PC-9 (cell line): ENCODE data around the gene NAT9. TPM values are rescaled to one million over a fixed set of nuclear protein-coding genes. Genes with fewer than 3 reads are reported as not detected.

Experiments used
- BruUV-seq: library from RNA; stranded (reverse); fragments of 400-500 nt; replicated peaks from 2 replicates; lab custom pipeline; 2021; lab: Mats Ljungman, UMichigan
- CTCF ChIA-PET: fragments of 300-600 bp; sonication (Branson Sonifier 250); formaldehyde crosslinking; loops from one replicate; lab custom pipeline; 2022; ENCODE audit warnings: antibody characterized with exemption; lab: Charles Lee
- POLR2A ChIA-PET: fragments of 300-600 bp; sonication (Branson Sonifier 250); formaldehyde crosslinking; loops from one replicate; lab custom pipeline; 2022; ENCODE audit warnings: antibody characterized with exemption; ENCODE audit not compliant: unreplicated experiment; lab: Charles Lee
- DNase-seq, 2 experiments: peaks; one replicate each; pipeline versions ENCODE4 v3.0.0 to v3.0.0-alpha.2; 2015 to 2022; ENCODE audit warnings: mixed read lengths in 1 of 2
- H2AFZ ChIP-seq: fragments of 200-600 bp; sonication (generic); 2 replicates; pipeline ENCODE4 v1.8.1; 2017; ENCODE audit warnings: antibody characterized with exemption
- H3F3A ChIP-seq: fragments of 200-600 bp; sonication (generic); 2 replicates; pipeline ENCODE4 v1.8.1; 2017; ENCODE audit warnings: antibody characterized with exemption, mild to moderate bottlenecking, low read depth; ENCODE audit not compliant: insufficient read depth
- H3K27ac ChIP-seq: fragments of 200-600 bp; sonication (generic); 2 replicates; pipeline ENCODE4 v1.6.1; 2016; ENCODE audit warnings: mixed run types
- H3K27me3 ChIP-seq: fragments of 200-600 bp; sonication (generic); 2 replicates; pipeline ENCODE4 v1.6.1; 2016; ENCODE audit warnings: low read depth, mixed run types; ENCODE audit not compliant: insufficient read depth
- H3K36me3 ChIP-seq: fragments of 200-600 bp; sonication (generic); 2 replicates; pipeline ENCODE4 v1.6.1; 2016; ENCODE audit warnings: low read depth, mixed run types
- H3K4me1 ChIP-seq: fragments of 200-600 bp; sonication (generic); replicated peaks from 2 replicates; pipeline ENCODE4 v1.6.1; 2016; ENCODE audit warnings: mixed run types; ENCODE audit not compliant: insufficient read depth
- H3K4me2 ChIP-seq: fragments of 200-600 bp; sonication (generic); 2 replicates; pipeline ENCODE4 v1.6.1; 2017; ENCODE audit warnings: mixed run types
- H3K4me3 ChIP-seq: fragments of 200-600 bp; sonication (generic); 2 replicates; pipeline ENCODE4 v1.6.1; 2016; ENCODE audit warnings: mixed run types
- H3K79me2 ChIP-seq: fragments of 200-600 bp; sonication (generic); 2 replicates; pipeline ENCODE4 v1.6.1; 2017; ENCODE audit warnings: low read depth, mixed run types
- H3K9me2 ChIP-seq: fragments of 200-600 bp; sonication (generic); 2 replicates; pipeline ENCODE4 v1.8.1; 2017; ENCODE audit warnings: mild to moderate bottlenecking; ENCODE audit not compliant: insufficient read depth
- H3K9me3 ChIP-seq: fragments of 200-600 bp; sonication (generic); 2 replicates; pipeline ENCODE4 v1.8.1; 2016; ENCODE audit warnings: low read depth; ENCODE audit not compliant: insufficient read depth
- H4K20me1 ChIP-seq: fragments of 200-600 bp; sonication (generic); 2 replicates; pipeline ENCODE4 v1.8.1; 2017; ENCODE audit not compliant: insufficient read depth
- EZH2 ChIP-seq: fragments of 200-600 bp; sonication (generic); IDR thresholded peaks from 2 replicates; pipeline ENCODE4 v1.8.0; 2017; ENCODE audit warnings: antibody characterized with exemption, low read depth
- intact Hi-C: fragments of 100-400 bp; cut with micrococcal nuclease; formaldehyde crosslinking; loops from one replicate; pipeline ENCODE4 v1.10.0; 2022; ENCODE audit not compliant: unreplicated experiment
- total RNA-seq: library from RNA; stranded (reverse); gene quantifications from 2 replicates; pipeline ENCODE4 v1.2.3, GENCODE V29; 2021
- TF ChIP-seq, protein P1 (sequence below): fragments of 200-600 bp; sonication (generic); conservative IDR thresholded peaks from 2 replicates; pipeline ENCODE4 v1.6.1; 2017; ENCODE audit warnings: mixed run types, antibody characterized with exemption, mild to moderate bottlenecking, moderate library complexity

The NAT9 gene
- total RNA-seq, 1 experiment from 2014 or later = 31.5 TPM

- DNase-seq = no peak
- TF ChIP-seq, protein P1, sequence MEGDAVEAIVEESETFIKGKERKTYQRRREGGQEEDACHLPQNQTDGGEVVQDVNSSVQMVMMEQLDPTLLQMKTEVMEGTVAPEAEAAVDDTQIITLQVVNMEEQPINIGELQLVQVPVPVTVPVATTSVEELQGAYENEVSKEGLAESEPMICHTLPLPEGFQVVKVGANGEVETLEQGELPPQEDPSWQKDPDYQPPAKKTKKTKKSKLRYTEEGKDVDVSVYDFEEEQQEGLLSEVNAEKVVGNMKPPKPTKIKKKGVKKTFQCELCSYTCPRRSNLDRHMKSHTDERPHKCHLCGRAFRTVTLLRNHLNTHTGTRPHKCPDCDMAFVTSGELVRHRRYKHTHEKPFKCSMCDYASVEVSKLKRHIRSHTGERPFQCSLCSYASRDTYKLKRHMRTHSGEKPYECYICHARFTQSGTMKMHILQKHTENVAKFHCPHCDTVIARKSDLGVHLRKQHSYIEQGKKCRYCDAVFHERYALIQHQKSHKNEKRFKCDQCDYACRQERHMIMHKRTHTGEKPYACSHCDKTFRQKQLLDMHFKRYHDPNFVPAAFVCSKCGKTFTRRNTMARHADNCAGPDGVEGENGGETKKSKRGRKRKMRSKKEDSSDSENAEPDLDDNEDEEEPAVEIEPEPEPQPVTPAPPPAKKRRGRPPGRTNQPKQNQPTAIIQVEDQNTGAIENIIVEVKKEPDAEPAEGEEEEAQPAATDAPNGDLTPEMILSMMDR = no peak
- TF ChIP-seq EZH2 = no peak
- no peak overlapping the region for H2AFZ ChIP-seq
- no peak overlapping the region for H3K27ac ChIP-seq
- peaks cover 9% of the 10 kb centered on the region for H4K20me1 ChIP-seq
- ChIA-PET POLR2A (no interaction called here), CTCF (no interaction called here)
- H3K4me1 ChIP-seq = peaks cover 26% of the 10 kb centered on the region
- H3K4me3 ChIP-seq = no peak overlapping the region
- BruUV-seq = no TSS peak
- H3K27me3 ChIP-seq = no peaks in the 10 kb centered on the region
- no peaks in the 10 kb centered on the region for H3K9me3 ChIP-seq
- H3K4me2 ChIP-seq = no peak overlapping the region
- H3K79me2 ChIP-seq = peaks cover 12% of the 10 kb centered on the region; the same call in 1 of the 2 replicates
- H3K36me3 ChIP-seq = no peaks in the 10 kb centered on the region
- no peaks in the 10 kb centered on the region for H3K9me2 ChIP-seq
- peaks cover 16% of the 10 kb centered on the region; the same call in 1 of the 2 replicates for H3F3A ChIP-seq
- intact Hi-C loops = no loop called here
Measured at GRCh38 chr17:74763565-74764387, 12.4 kb downstream of the NAT9 start.

GRCh38 chr17:74761931-74762330 is 14.2 kb downstream of the NAT9 start:
- CTCF ChIA-PET = no interaction called here
- TF ChIP-seq, protein P1 = no peak
- no peak for TF ChIP-seq EZH2
- H4K20me1 ChIP-seq = peaks cover 13% of the 10 kb centered on the region
- DNase-seq = no peak
- H3K9me2 ChIP-seq = no peaks in the 10 kb centered on the region
- H3K4me1 ChIP-seq = peaks cover 44% of the 10 kb centered on the region
- BruUV-seq = no TSS peak
- POLR2A ChIA-PET = no interaction called here
- H3K27ac ChIP-seq = no peak overlapping the region
- no peaks in the 10 kb centered on the region for H3K9me3 ChIP-seq
- H3K4me3 ChIP-seq = no peak overlapping the region
- peaks cover 22% of the 10 kb centered on the region for H3K79me2 ChIP-seq
- H3K36me3 ChIP-seq = no peaks in the 10 kb centered on the region
- H3K4me2 ChIP-seq = no peak overlapping the region
- intact Hi-C loops = no loop called here
- H2AFZ ChIP-seq = no peak overlapping the region
- H3F3A ChIP-seq = peaks cover 9% of the 10 kb centered on the region; the same call in 1 of the 2 replicates
- no peaks in the 10 kb centered on the region for H3K27me3 ChIP-seq

- no TSS peak for BruUV-seq
- Histone ChIP-seq H3K4me1 (peaks cover 49% of the 10 kb centered on the region), H2AFZ (no peak overlapping the region), H3F3A (peaks cover 9% of the 10 kb centered on the region; the same call in 1 of the 2 replicates), H3K4me2 (no peak overlapping the region), H3K27ac (no peak overlapping the region), H3K9me2 (no peaks in the 10 kb centered on the region), H3K36me3 (no peaks in the 10 kb centered on the region), H3K9me3 (no peaks in the 10 kb centered on the region), H3K79me2 (peaks cover 27% of the 10 kb centered on the region), H4K20me1 (peaks cover 13% of the 10 kb centered on the region), H3K4me3 (no peak overlapping the region), H3K27me3 (no peaks in the 10 kb centered on the region)
- no peak for DNase-seq
- ChIA-PET CTCF (no interaction called here), POLR2A (no interaction called here)
- intact Hi-C loops = no loop called here
- no peak for TF ChIP-seq EZH2
- TF ChIP-seq, protein P1 = no peak
Measured at GRCh38 chr17:74761419-74761818, 14.7 kb downstream of the NAT9 start.
